Caco-2 (cell line): ENCODE results near the gene KDM4B. TPM values are rescaled to one million over a fixed set of nuclear protein-coding genes. Genes with fewer than 3 reads are reported as not detected.

Experiments used
- BruUV-seq: library from RNA; stranded (reverse); fragments of 400-500 nt; replicated peaks from 2 replicates; lab custom pipeline; 2021; lab: Mats Ljungman, UMichigan
- CTCF ChIA-PET: fragments of 300-600 bp; sonication (Branson Sonifier 250); formaldehyde crosslinking; loops from one replicate; lab custom pipeline; 2022; ENCODE audit warnings: antibody characterized with exemption; lab: Charles Lee
- POLR2A ChIA-PET: fragments of 300-600 bp; sonication (Branson Sonifier 250); formaldehyde crosslinking; loops from one replicate; lab custom pipeline; 2022; ENCODE audit warnings: antibody characterized with exemption; lab: Charles Lee
- DNase-seq, 2 experiments: peaks; one replicate each; pipeline versions ENCODE4 v3.0.0 to v3.0.0-alpha.2; 2020 to 2022
- H3K27me3 ChIP-seq: replicated peaks from 2 replicates; pipeline ENCODE4 v1.6.0; 2011; ENCODE audit warnings: low read length; ENCODE audit not compliant: control insufficient read depth, insufficient read depth
- H3K36me3 ChIP-seq: 2 replicates; pipeline ENCODE4 v1.5.1; 2011; ENCODE audit warnings: low read length; ENCODE audit not compliant: control insufficient read depth, insufficient read depth
- H3K4me1 ChIP-seq: fragments of 250-450 bp; sonication (Bioruptor Pico); 2 replicates; pipeline ENCODE4 v1.5.1; 2020; ENCODE audit warnings: mild to moderate bottlenecking
- H3K4me3 ChIP-seq: 2 replicates; pipeline ENCODE4 v1.5.1; 2011; ENCODE audit warnings: low read depth, mild to moderate bottlenecking, control low read depth, low read length
- H3K9me3 ChIP-seq: fragments of 250-450 bp; sonication (Bioruptor Pico); 2 replicates; pipeline ENCODE4 v1.5.1; 2020; ENCODE audit warnings: mild to moderate bottlenecking, moderate library complexity
- H3K27ac Mint-ChIP-seq: one replicate; pipeline ENCODE4 v1.8.0; 2022; ENCODE audit warnings: mixed read lengths; ENCODE audit not compliant: unreplicated experiment
- H3K27me3 Mint-ChIP-seq: one replicate; pipeline ENCODE4 v1.8.0; 2022; ENCODE audit warnings: mixed read lengths; ENCODE audit not compliant: insufficient read depth, unreplicated experiment
- H3K36me3 Mint-ChIP-seq: one replicate; pipeline ENCODE4 v1.8.0; 2022; ENCODE audit warnings: mild to moderate bottlenecking, mixed read lengths; ENCODE audit not compliant: insufficient read depth, unreplicated experiment
- H3K4me1 Mint-ChIP-seq: one replicate; pipeline ENCODE4 v1.8.0; 2022; ENCODE audit warnings: low read depth, mixed read lengths; ENCODE audit not compliant: unreplicated experiment
- H3K4me3 Mint-ChIP-seq: one replicate; pipeline ENCODE4 v1.8.0; 2022; ENCODE audit warnings: mild to moderate bottlenecking, moderate library complexity, mixed read lengths; ENCODE audit not compliant: unreplicated experiment
- H3K9me3 Mint-ChIP-seq: one replicate; pipeline ENCODE4 v1.8.0; 2022; ENCODE audit warnings: mixed read lengths; ENCODE audit not compliant: unreplicated experiment
- CTCF ChIP-seq, 2 experiments: fragments of 200-600 bp in 1 of 2; IDR thresholded peaks; 1 replicate in 1 of 2; 2 replicates in 1 of 2; pipeline versions ENCODE4 v1.5.1 to v1.8.0; 2011 to 2022; ENCODE audit warnings: antibody characterized with exemption in 1 of 2, control low read depth in 1 of 2, inconsistent platforms in 1 of 2, low read depth in 1 of 2, low read length in 1 of 2, mild to moderate bottlenecking in 1 of 2, moderate library complexity in 1 of 2; ENCODE audit not compliant: insufficient read depth in 1 of 2, severe bottlenecking in 1 of 2, unreplicated experiment in 1 of 2
- intact Hi-C: fragments of 100-400 bp; cut with micrococcal nuclease; formaldehyde crosslinking; loops from one replicate; pipeline ENCODE4 v1.10.0; 2022; ENCODE audit not compliant: unreplicated experiment
- total RNA-seq: library from RNA; stranded (reverse); gene quantifications from 2 replicates; pipeline ENCODE4 v1.2.3, GENCODE V29; 2022

Gene KDM4B
- total RNA-seq, 1 experiment from 2014 or later = 27.4 TPM

DNA sequence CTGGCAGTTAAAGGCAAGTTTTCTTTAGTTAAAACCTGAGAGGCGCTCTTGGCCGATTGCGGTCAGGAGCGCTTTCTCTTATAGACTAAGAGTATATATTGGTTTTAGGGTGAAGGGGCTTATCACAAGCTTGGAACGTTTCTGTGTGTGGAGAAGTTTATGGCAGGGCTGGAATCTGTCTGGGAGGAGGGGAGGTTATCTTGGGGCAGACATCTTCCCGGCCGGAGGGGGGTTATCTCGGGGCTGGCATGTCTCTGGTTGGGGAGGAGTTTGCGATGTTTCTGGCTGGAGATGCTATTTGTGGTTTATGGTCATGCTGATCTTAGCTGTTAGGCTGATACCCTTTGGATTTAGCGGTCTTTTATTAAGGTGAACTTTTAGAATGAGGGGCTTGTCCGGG is 18.3 kb downstream of the KDM4B start:
- H3K27ac Mint-ChIP-seq = peak overlapping the region; percentile 71

DNA sequence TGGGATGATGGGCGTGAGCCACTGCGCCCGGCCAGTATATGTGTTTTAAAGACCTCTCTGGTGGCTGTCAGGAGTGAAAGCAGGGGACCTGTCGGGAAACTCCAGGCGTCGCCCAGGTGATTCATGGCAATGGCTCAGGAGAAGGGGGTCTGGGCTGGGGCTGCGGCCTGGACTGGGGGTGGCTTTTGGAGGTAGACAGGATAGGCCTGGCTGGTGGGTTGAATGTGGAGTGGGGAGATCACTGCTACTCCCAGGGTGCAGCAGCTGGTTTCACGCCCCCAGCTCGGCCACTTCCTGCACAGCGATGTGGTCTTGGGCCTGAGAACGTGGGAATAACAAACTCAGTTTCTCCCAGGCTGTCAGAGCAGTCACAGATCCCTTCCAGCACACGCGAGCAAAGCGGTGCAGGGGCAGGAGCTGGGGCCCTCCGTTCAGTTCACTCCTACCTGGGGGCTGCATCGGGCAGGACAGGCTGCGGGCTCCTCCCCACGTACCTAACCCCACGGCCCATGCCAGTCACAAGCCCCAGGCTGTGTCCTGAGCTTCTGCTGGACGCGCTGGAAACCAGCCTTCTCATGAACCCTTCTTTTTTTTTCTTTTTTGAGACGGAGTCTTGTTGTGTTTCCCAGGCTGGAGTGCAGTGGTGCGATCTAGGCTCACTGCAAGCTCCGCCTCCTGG is 18.9 kb downstream of the KDM4B start:
- ChIA-PET POLR2A (interaction anchor here (0.9 kb wide), 1 partner anchor 17 kb away, joined by 3 read pairs; no protein-coding TSS in a partner anchor), CTCF (interaction anchor here (1.1 kb wide), 1 partner anchor 61 kb away, joined by 3 read pairs; no protein-coding TSS in a partner anchor)
- H3K4me1 Mint-ChIP-seq = peaks cover 36% of the 10 kb centered on the region
- H3K36me3 ChIP-seq = no peaks in the 10 kb centered on the region
- peak overlapping the region; percentile 71 for H3K27ac Mint-ChIP-seq
- BruUV-seq = no TSS peak
- no peaks in the 10 kb centered on the region for H3K9me3 Mint-ChIP-seq
- peaks cover 38% of the 10 kb centered on the region for H3K4me1 ChIP-seq
- TF ChIP-seq CTCF (IDR thresholded peaks at IDR 0.05; ENCODE audit: insufficient read depth in 1 of 2, low read depth in 1 of 2, low read length in 1 of 2, severe bottlenecking in 1 of 2, unreplicated experiment in 1 of 2) = no peak
- DNase-seq = no peak
- intact Hi-C loops = loop anchor here (2.0 kb wide), 1 partner anchor 19 kb away; the partner anchor contains the start of gene KDM4B
- H3K4me3 Mint-ChIP-seq = peak overlapping the region; percentile 17
- no peak overlapping the region for H3K4me3 ChIP-seq
- no peaks in the 10 kb centered on the region for H3K27me3 Mint-ChIP-seq
- H3K27me3 ChIP-seq = no peaks in the 10 kb centered on the region
- no peaks in the 10 kb centered on the region for H3K9me3 ChIP-seq
- peaks cover 11% of the 10 kb centered on the region for H3K36me3 Mint-ChIP-seq

More for the DNA sequence above, 18.3 kb downstream of the KDM4B start:
- POLR2A ChIA-PET = no interaction called here
- peak; percentile 67 for DNase-seq
- Histone ChIP-seq H3K4me1 (peaks cover 32% of the 10 kb centered on the region), H3K9me3 (no peaks in the 10 kb centered on the region), H3K36me3 (no peaks in the 10 kb centered on the region), H3K4me3 (no peak overlapping the region), H3K27me3 (no peaks in the 10 kb centered on the region)
- Mint-ChIP-seq H3K9me3 (no peaks in the 10 kb centered on the region), H3K36me3 (peaks cover 11% of the 10 kb centered on the region), H3K4me1 (peaks cover 34% of the 10 kb centered on the region), H3K4me3 (peak overlapping the region; percentile 17), H3K27me3 (no peaks in the 10 kb centered on the region)
- TF ChIP-seq CTCF (IDR thresholded peaks at IDR 0.05; ENCODE audit: insufficient read depth in 1 of 2, low read depth in 1 of 2, low read length in 1 of 2, severe bottlenecking in 1 of 2, unreplicated experiment in 1 of 2) = no peak
- CTCF ChIA-PET = interaction anchor here (1.1 kb wide), 1 partner anchor 61 kb away, joined by 3 read pairs; no protein-coding TSS in a partner anchor
- BruUV-seq = no TSS peak
- intact Hi-C loops = loop anchor here (2.0 kb wide), 1 partner anchor 18 kb away; the partner anchor contains the start of gene KDM4B

DNA sequence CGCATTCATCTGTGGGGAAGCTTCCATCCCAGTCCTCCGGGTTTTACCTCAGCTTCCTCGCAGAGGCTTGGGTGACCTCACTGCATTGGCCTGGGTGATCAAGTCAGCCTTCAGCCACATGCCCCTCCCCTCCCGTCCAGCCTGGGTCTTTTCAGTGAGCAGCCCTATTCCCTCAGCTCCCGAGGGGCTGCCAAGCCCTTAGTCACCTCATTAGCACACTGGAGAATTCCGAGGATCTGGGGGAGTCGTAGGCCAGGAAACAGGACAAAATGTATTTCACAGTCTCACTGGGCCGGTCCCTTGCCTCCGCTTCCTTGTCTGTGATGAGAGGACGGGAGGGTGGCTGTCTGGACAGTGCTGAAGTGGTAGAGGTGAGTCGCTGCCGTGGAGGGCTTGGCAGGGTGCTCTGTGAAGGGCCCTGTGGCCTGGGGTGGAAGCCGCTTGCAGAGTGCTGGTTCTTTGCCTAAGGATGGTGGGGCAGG is 19.9 kb downstream of the KDM4B start:
- intact Hi-C loops = no loop called here
- Histone ChIP-seq H3K4me1 (peaks cover 38% of the 10 kb centered on the region), H3K36me3 (no peaks in the 10 kb centered on the region), H3K9me3 (no peaks in the 10 kb centered on the region), H3K27me3 (no peaks in the 10 kb centered on the region), H3K4me3 (no peak overlapping the region)
- ChIA-PET CTCF (no interaction called here), POLR2A (interaction anchor here (0.9 kb wide), 1 partner anchor 18 kb away, joined by 3 read pairs; no protein-coding TSS in a partner anchor)
- Mint-ChIP-seq H3K36me3 (peaks cover 16% of the 10 kb centered on the region), H3K27me3 (no peaks in the 10 kb centered on the region), H3K4me3 (no peak overlapping the region), H3K27ac (peak overlapping the region; percentile 28), H3K4me1 (peaks cover 36% of the 10 kb centered on the region), H3K9me3 (no peaks in the 10 kb centered on the region)
- no peak for TF ChIP-seq CTCF (IDR thresholded peaks at IDR 0.05; ENCODE audit: insufficient read depth in 1 of 2, low read depth in 1 of 2, low read length in 1 of 2, severe bottlenecking in 1 of 2, unreplicated experiment in 1 of 2)
- no TSS peak for BruUV-seq
- no peak for DNase-seq
